IMR-90 (cell line): Measurements from ENCODE around the gene LILRA6. TPM values are rescaled to one million over a fixed set of nuclear protein-coding genes. Genes with fewer than 3 reads are reported as not detected.

Experiments
- ATAC-seq: fragments of 200-7000 bp; cut with Tn5 transposase; 2 replicates; pipeline ENCODE4 v1.9.1; 2020; ENCODE audit warnings: low read depth, mild to moderate bottlenecking, moderate library complexity
- BruUV-seq: library from RNA; stranded (reverse); fragments of 400-500 nt; replicated peaks from 2 replicates; lab custom pipeline; 2021; lab: Mats Ljungman, UMichigan
- CTCF ChIA-PET: fragments of 300-600 bp; formaldehyde crosslinking; extraction: SDS; loops from one replicate; lab custom pipeline; 2021; ENCODE audit warnings: antibody characterized with exemption; lab: Yijun Ruan, JAX
- POLR2A ChIA-PET: fragments of 300-600 bp; sonication (Branson Sonifier 250); formaldehyde crosslinking; loops from one replicate; lab custom pipeline; 2022; ENCODE audit warnings: antibody characterized with exemption; ENCODE audit not compliant: unreplicated experiment; lab: Charles Lee
- DNase-seq: peaks from one replicate; pipeline ENCODE4 v3.0.0; 2013
- H2AFZ ChIP-seq: replicated peaks from 2 replicates; pipeline ENCODE3; 2013; ENCODE audit warnings: low read length, mild to moderate bottlenecking; ENCODE audit not compliant: poor library complexity
- H2AK5ac ChIP-seq: 2 replicates; pipeline ENCODE4 v1.6.1; 2013; ENCODE audit warnings: low read depth, low read length, inconsistent platforms
- H2AK9ac ChIP-seq: replicated peaks from 2 replicates; pipeline ENCODE3; 2013; ENCODE audit warnings: mild to moderate bottlenecking, low read depth, low read length, moderate library complexity; ENCODE audit not compliant: poor library complexity
- H2BK120ac ChIP-seq: 2 replicates; pipeline ENCODE4 v1.6.1; 2013; ENCODE audit warnings: low read depth, low read length, inconsistent platforms
- H2BK15ac ChIP-seq: 3 replicates; pipeline ENCODE4 v1.6.1; 2013; ENCODE audit warnings: low read depth, low read length, inconsistent platforms
- H2BK20ac ChIP-seq: 2 replicates; pipeline ENCODE4 v1.6.1; 2013; ENCODE audit warnings: low read depth, mild to moderate bottlenecking, inconsistent platforms, low read length, moderate library complexity
- H2BK5ac ChIP-seq: 2 replicates; pipeline ENCODE4 v1.6.1; 2013; ENCODE audit warnings: mild to moderate bottlenecking, low read depth, low read length, inconsistent platforms; ENCODE audit not compliant: poor library complexity, severe bottlenecking
- H3K14ac ChIP-seq: replicated peaks from 2 replicates; pipeline ENCODE4 v1.6.1; 2013; ENCODE audit warnings: low read depth, low read length, inconsistent platforms
- H3K18ac ChIP-seq: 2 replicates; pipeline ENCODE4 v1.6.1; 2013; ENCODE audit warnings: low read depth, low read length, control low read depth
- H3K23ac ChIP-seq: 2 replicates; pipeline ENCODE4 v1.6.1; 2013; ENCODE audit warnings: low read depth, low read length, inconsistent platforms
- H3K27ac ChIP-seq: 2 replicates; pipeline ENCODE4 v1.5.1; 2013; ENCODE audit warnings: mild to moderate bottlenecking, control low read depth, low read length; ENCODE audit not compliant: insufficient read depth
- H3K27me3 ChIP-seq: 2 replicates; pipeline ENCODE4 v1.6.1; 2013; ENCODE audit warnings: low read length; ENCODE audit not compliant: control insufficient read depth, insufficient read depth
- H3K36me3 ChIP-seq: 2 replicates; pipeline ENCODE4 v1.6.1; 2013; ENCODE audit warnings: low read length, mixed read lengths; ENCODE audit not compliant: control insufficient read depth, insufficient read depth
- H3K4ac ChIP-seq: 2 replicates; pipeline ENCODE4 v1.6.1; 2013; ENCODE audit warnings: low read depth, low read length, inconsistent platforms
- H3K4me1 ChIP-seq: 2 replicates; pipeline ENCODE4 v1.6.1; 2013; ENCODE audit warnings: low read length, mixed read lengths; ENCODE audit not compliant: control insufficient read depth, insufficient read depth
- H3K4me2 ChIP-seq: 2 replicates; pipeline ENCODE4 v1.6.1; 2013; ENCODE audit warnings: low read depth, mild to moderate bottlenecking, control low read depth, low read length, moderate library complexity
- H3K4me3 ChIP-seq: 2 replicates; pipeline ENCODE4 v1.5.1; 2013; ENCODE audit warnings: low read depth, mild to moderate bottlenecking, control low read depth, low read length, moderate library complexity; ENCODE audit not compliant: insufficient read depth
- H3K56ac ChIP-seq: 2 replicates; pipeline ENCODE4 v1.6.1; 2013; ENCODE audit warnings: low read length, inconsistent platforms; ENCODE audit not compliant: insufficient read depth; ENCODE audit errors: extremely low read depth
- H3K79me1 ChIP-seq, 2 experiments: 2 replicates each; pipeline ENCODE4 v1.6.1; 2013; ENCODE audit warnings: low read length in 2 of 2, inconsistent platforms in 1 of 2, low read depth in 1 of 2
- H3K9ac ChIP-seq: 2 replicates; pipeline ENCODE4 v1.6.1; 2013; ENCODE audit warnings: low read depth, low read length, control low read depth
- H3K9me1 ChIP-seq: 2 replicates; pipeline ENCODE4 v1.6.1; 2013; ENCODE audit warnings: low read length, inconsistent platforms; ENCODE audit not compliant: insufficient read depth
- H3K9me3 ChIP-seq: 2 replicates; pipeline ENCODE4 v1.6.1; 2013; ENCODE audit warnings: low read length; ENCODE audit not compliant: control insufficient read depth, insufficient read depth
- H4K20me1 ChIP-seq: 2 replicates; pipeline ENCODE4 v1.6.1; 2013; ENCODE audit warnings: low read length, inconsistent platforms; ENCODE audit not compliant: insufficient read depth
- H4K5ac ChIP-seq: 2 replicates; pipeline ENCODE4 v1.6.1; 2013; ENCODE audit warnings: mild to moderate bottlenecking, low read depth, low read length, control low read depth
- H4K8ac ChIP-seq, 2 experiments: 2 replicates each; pipeline ENCODE4 v1.6.1; 2013; ENCODE audit warnings: low read depth in 2 of 2, low read length in 2 of 2, control low read depth in 1 of 2, inconsistent platforms in 1 of 2
- H4K91ac ChIP-seq: 2 replicates; pipeline ENCODE4 v1.6.1; 2013; ENCODE audit warnings: low read depth, low read length, inconsistent platforms; ENCODE audit not compliant: insufficient read depth
- MXI1 ChIP-seq: IDR thresholded peaks from 2 replicates; pipeline ENCODE4 v1.6.1; 2012; ENCODE audit warnings: low read depth, mild to moderate bottlenecking, low read length, moderate library complexity, borderline replicate concordance
- RAD21 ChIP-seq: IDR thresholded peaks from 2 replicates; pipeline ENCODE4 v1.6.1; 2012; ENCODE audit warnings: low read length, improper control_type of control experiment
- RFX5 ChIP-seq: IDR thresholded peaks from 2 replicates; pipeline ENCODE4 v1.8.0; 2012; ENCODE audit warnings: low read depth, mild to moderate bottlenecking, low read length, moderate library complexity
- WGBS, 2 experiments: methylation state at CpG; one replicate each; pipeline versions ENCODE4 v1.1.5 to v1.1.7; 2013; ENCODE audit warnings: missing lambda C conversion rate in 2 of 2; ENCODE audit not compliant: insufficient read length in 1 of 2; ENCODE audit errors: extremely low coverage in 2 of 2; 5-methylcytosine and 5-hydroxymethylcytosine counted together
- dilution Hi-C: fragments of 300-500 bp; cut with HindIII; formaldehyde crosslinking; loops from one replicate; pipeline ENCODE4 v1.14.3; 2018; ENCODE audit warnings: low sequenced_read_pairs; ENCODE audit not compliant: unreplicated experiment
- in situ Hi-C: fragments of 300-500 bp; cut with MboI; formaldehyde crosslinking; loops from 3 replicates; pipeline ENCODE4 v1.14.3; 2019; ENCODE audit warnings: low sequenced_read_pairs, inconsistent platforms, mixed read lengths
- intact Hi-C: fragments of 100-400 bp; cut with micrococcal nuclease; formaldehyde crosslinking; loops from 2 replicates; pipeline ENCODE4 v1.10.0; 2022
- polyA plus RNA-seq, 3 experiments: library from polyadenylated mRNA; depleted of rRNA; stranded (reverse); fragments of >200 nt; gene quantifications; 2 replicates each; pipeline ENCODE4 v1.2.3, GENCODE V29; 2012; ENCODE audit warnings: low replicate concordance in 1 of 3
- total RNA-seq: library from RNA; depleted of rRNA; stranded (reverse); fragments of >200 nt; gene quantifications from 2 replicates; pipeline ENCODE4 v1.2.3, GENCODE V29; 2012

Gene LILRA6
- total and polyA plus RNA-seq, 2 of the 4 experiments (the other 2 are of a cell fraction): not detected

DNA sequence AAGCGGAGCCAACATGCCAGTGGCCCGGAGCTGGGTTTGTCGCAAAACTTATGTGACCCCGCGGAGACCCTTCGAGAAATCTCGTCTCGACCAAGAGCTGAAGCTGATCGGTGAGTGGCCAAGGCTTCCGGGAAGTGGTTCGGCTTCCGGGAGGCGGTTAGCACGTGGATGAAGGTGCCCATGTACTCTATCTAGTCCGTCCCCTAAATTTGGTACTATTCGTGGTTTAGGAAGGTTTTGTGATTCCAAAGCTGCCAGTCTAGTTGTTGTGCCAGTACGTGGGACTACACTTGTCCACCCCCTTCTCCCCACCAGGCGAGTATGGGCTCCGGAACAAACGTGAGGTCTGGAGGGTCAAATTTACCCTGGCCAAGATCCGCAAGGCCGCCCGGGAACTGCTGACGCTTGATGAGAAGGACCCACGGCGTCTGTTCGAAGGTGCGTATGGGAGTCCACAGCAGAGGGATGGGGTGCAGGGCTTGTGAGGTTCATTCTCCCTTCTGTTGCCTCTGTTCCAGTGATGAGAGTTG is 41.4 kb downstream of the LILRA6 start:
- 0% methylated on average over 8 of the region's 28 CpGs; no CpG with 5 or more reads in 1 of the 2 experiments for WGBS, 2 experiments
- Histone ChIP-seq H3K56ac (peak overlapping the region; percentile 82), H4K5ac (0 out of 2 replicates have a peak overlapping the region, but pooled peaks have one; percentile 9), H4K91ac (peak overlapping the region; percentile 73), H2BK120ac (no peak overlapping the region), H4K8ac (peak overlapping the region; percentile 72 to 73; a peak in 2 of 4 replicates), H3K9ac (peak overlapping the region; percentile 86), H2AK5ac (peak overlapping the region; percentile 91), H3K23ac (peak overlapping the region; percentile 79; the same call in 1 of the 2 replicates), H3K27ac (peak overlapping the region; percentile 92), H2BK20ac (no peak overlapping the region), H3K79me1 (peaks cover 5 to 55% of the 10 kb centered on the region in 2 experiments; a peak in 3 of 4 replicates), H3K27me3 (no peaks in the 10 kb centered on the region), H3K36me3 (peaks cover 40% of the 10 kb centered on the region), H3K14ac (peak overlapping the region; percentile 96), H2AFZ (peak overlapping the region; percentile 97), H2AK9ac (peak overlapping the region; percentile 91), H3K4me3 (peak overlapping the region; percentile 53), H3K4me2 (peak overlapping the region; percentile 87), H2BK5ac (peak overlapping the region; percentile 89), H3K18ac (no peak overlapping the region; the same call in 1 of the 2 replicates), H2BK15ac (no peak overlapping the region), H3K4me1 (peaks cover 7% of the 10 kb centered on the region), H3K4ac (peak overlapping the region; percentile 75), H4K20me1 (peaks cover 55% of the 10 kb centered on the region), H3K9me1 (peaks cover 9% of the 10 kb centered on the region), H3K9me3 (no peaks in the 10 kb centered on the region)
- dilution Hi-C loops: no loop called here
- no peak for TF ChIP-seq RAD21
- peak; percentile 61 for TF ChIP-seq RFX5
- TF ChIP-seq MXI1: peak; percentile 52; the same call in 1 of the 2 replicates
- ChIA-PET POLR2A (interaction anchor here (0.8 to 2.0 kb wide), 5 partner anchors 9 to 64 kb away, joined by 3 to 10 read pairs (median 5); partner anchors contain the start of genes CNOT3, LENG1, MBOAT7 and TSEN34), CTCF (no interaction called here)
- in situ Hi-C loops: loop anchor here (10.0 kb wide), 1 partner anchor 254 kb away; no protein-coding TSS in a partner anchor
- TSS peak; percentile 70 for BruUV-seq
- intact Hi-C loops: no loop called here
- ATAC-seq: no peak
- DNase-seq: no peak
